Measurements from ENCODE around the gene GDPD4. TPM values are rescaled to one million over a fixed set of nuclear protein-coding genes. Genes with fewer than 3 reads are reported as not detected.

GDPD4 gene
- total RNA-seq, 2 donors from 2014 or later: not detected

- Mint-ChIP-seq H3K27me3 (ENCODE audit: low read depth) (no peaks in the 10 kb centered on the region), H3K4me3 (no peak overlapping the region), H3K4me1 (ENCODE audit: low read depth) (no peaks in the 10 kb centered on the region), H3K27ac (no peak overlapping the region), H3K9me3 (no peaks in the 10 kb centered on the region), H3K36me3 (ENCODE audit: insufficient read depth in 2 of 2) (no peaks in the 10 kb centered on the region)
- no peak for ATAC-seq (replicated peaks in 1 of 2)
- no peak for DNase-seq
These were observed 106.3 kb downstream of the GDPD4 start for GRCh38 chr11:77195071-77195755.

GRCh38 chr11:77193911-77194830 is 107.3 kb downstream of the GDPD4 start:
- DNase-seq (no peak), ATAC-seq (replicated peaks in 1 of 2) (no peak)
- no peak overlapping the region for H3K27ac Mint-ChIP-seq
- no peaks in the 10 kb centered on the region for H3K9me3 Mint-ChIP-seq
- H3K36me3 Mint-ChIP-seq (ENCODE audit: insufficient read depth in 2 of 2): no peaks in the 10 kb centered on the region
- no peak overlapping the region for H3K4me3 Mint-ChIP-seq
- no peaks in the 10 kb centered on the region for H3K27me3 Mint-ChIP-seq (ENCODE audit: low read depth)
- no peaks in the 10 kb centered on the region for H3K4me1 Mint-ChIP-seq (ENCODE audit: low read depth)

- no peak overlapping the region for H3K4me3 Mint-ChIP-seq
- ATAC-seq (replicated peaks in 1 of 2): no peak
These were observed 108.3 kb downstream of the GDPD4 start for GRCh38 chr11:77193167-77193566.

GRCh38 chr11:77191823-77192495 is 109.5 kb downstream of the GDPD4 start:
- Mint-ChIP-seq H3K4me1 (ENCODE audit: low read depth) (no peaks in the 10 kb centered on the region), H3K27ac (no peak overlapping the region), H3K9me3 (no peaks in the 10 kb centered on the region), H3K4me3 (peak overlapping the region in 1 of 2 donors; percentile 57), H3K27me3 (ENCODE audit: low read depth) (no peaks in the 10 kb centered on the region), H3K36me3 (ENCODE audit: insufficient read depth in 2 of 2) (no peaks in the 10 kb centered on the region)
- ATAC-seq (replicated peaks in 1 of 2) (peak; percentile 47 to 87), DNase-seq (peak; percentile 27 to 81)

More at GRCh38 chr11:77193167-77193566, 108.3 kb downstream of the GDPD4 start:
- Mint-ChIP-seq H3K4me1 (ENCODE audit: low read depth) (no peaks in the 10 kb centered on the region), H3K36me3 (ENCODE audit: insufficient read depth in 2 of 2) (no peaks in the 10 kb centered on the region), H3K9me3 (no peaks in the 10 kb centered on the region), H3K27ac (no peak overlapping the region), H3K27me3 (ENCODE audit: low read depth) (no peaks in the 10 kb centered on the region)
- no peak for DNase-seq

- H3K9me3 Mint-ChIP-seq: no peaks in the 10 kb centered on the region
- peak overlapping the region in 1 of 2 donors; percentile 57 for H3K4me3 Mint-ChIP-seq
- no peak overlapping the region for H3K27ac Mint-ChIP-seq
- no peaks in the 10 kb centered on the region for H3K4me1 Mint-ChIP-seq (ENCODE audit: low read depth)
- H3K27me3 Mint-ChIP-seq (ENCODE audit: low read depth): no peaks in the 10 kb centered on the region
- DNase-seq (no peak), ATAC-seq (replicated peaks in 1 of 2) (no peak)
- H3K36me3 Mint-ChIP-seq (ENCODE audit: insufficient read depth in 2 of 2): no peaks in the 10 kb centered on the region
These were observed 110.1 kb downstream of the GDPD4 start for GRCh38 chr11:77191429-77191822.

GRCh38 chr11:77190331-77191075 is 111.0 kb downstream of the GDPD4 start:
- no peak overlapping the region for H3K4me3 Mint-ChIP-seq
- H3K4me1 Mint-ChIP-seq (ENCODE audit: low read depth): no peaks in the 10 kb centered on the region
- DNase-seq (no peak), ATAC-seq (replicated peaks in 1 of 2) (no peak)
- no peaks in the 10 kb centered on the region for H3K36me3 Mint-ChIP-seq (ENCODE audit: insufficient read depth in 2 of 2)
- H3K27ac Mint-ChIP-seq: no peak overlapping the region
- no peaks in the 10 kb centered on the region for H3K27me3 Mint-ChIP-seq (ENCODE audit: low read depth)
- H3K9me3 Mint-ChIP-seq: no peaks in the 10 kb centered on the region

GRCh38 chr11:77189588-77190210 is 111.8 kb downstream of the GDPD4 start:
- H3K27me3 Mint-ChIP-seq (ENCODE audit: low read depth): no peaks in the 10 kb centered on the region
- no peak overlapping the region for H3K4me3 Mint-ChIP-seq
- DNase-seq: no peak
- no peaks in the 10 kb centered on the region for H3K9me3 Mint-ChIP-seq
- no peak overlapping the region for H3K27ac Mint-ChIP-seq
- H3K4me1 Mint-ChIP-seq (ENCODE audit: low read depth): no peaks in the 10 kb centered on the region
- no peaks in the 10 kb centered on the region for H3K36me3 Mint-ChIP-seq (ENCODE audit: insufficient read depth in 2 of 2)
- no peak for ATAC-seq (replicated peaks in 1 of 2)

GRCh38 chr11:77188633-77189491 is 112.6 kb downstream of the GDPD4 start:
- no peaks in the 10 kb centered on the region for H3K36me3 Mint-ChIP-seq (ENCODE audit: insufficient read depth in 2 of 2)
- DNase-seq: no peak
- H3K27ac Mint-ChIP-seq: no peak overlapping the region
- no peaks in the 10 kb centered on the region for H3K27me3 Mint-ChIP-seq (ENCODE audit: low read depth)
- no peaks in the 10 kb centered on the region for H3K9me3 Mint-ChIP-seq
- ATAC-seq (replicated peaks in 1 of 2): no peak
- no peak overlapping the region for H3K4me3 Mint-ChIP-seq
- no peaks in the 10 kb centered on the region for H3K4me1 Mint-ChIP-seq (ENCODE audit: low read depth)

GRCh38 chr11:77187776-77188632 is 113.5 kb downstream of the GDPD4 start:
- DNase-seq (peak; percentile 76 to 79), ATAC-seq (replicated peaks in 1 of 2) (peak; percentile 62 to 78)
- no peaks in the 10 kb centered on the region for H3K9me3 Mint-ChIP-seq
- no peak overlapping the region for H3K4me3 Mint-ChIP-seq
- no peaks in the 10 kb centered on the region for H3K4me1 Mint-ChIP-seq (ENCODE audit: low read depth)
- no peaks in the 10 kb centered on the region for H3K27me3 Mint-ChIP-seq (ENCODE audit: low read depth)
- H3K36me3 Mint-ChIP-seq (ENCODE audit: insufficient read depth in 2 of 2): no peaks in the 10 kb centered on the region
- no peak overlapping the region for H3K27ac Mint-ChIP-seq

- no peak for ATAC-seq (replicated peaks in 1 of 2)
- no peak for DNase-seq
- Mint-ChIP-seq H3K9me3 (no peaks in the 10 kb centered on the region), H3K27ac (no peak overlapping the region), H3K4me3 (no peak overlapping the region), H3K4me1 (ENCODE audit: low read depth) (no peaks in the 10 kb centered on the region), H3K36me3 (ENCODE audit: insufficient read depth in 2 of 2) (no peaks in the 10 kb centered on the region), H3K27me3 (ENCODE audit: low read depth) (no peaks in the 10 kb centered on the region)
These were observed 114.3 kb downstream of the GDPD4 start for GRCh38 chr11:77187111-77187750.

- H3K4me3 Mint-ChIP-seq: no peak overlapping the region
- H3K9me3 Mint-ChIP-seq: no peaks in the 10 kb centered on the region
- no peak overlapping the region for H3K27ac Mint-ChIP-seq
- H3K27me3 Mint-ChIP-seq (ENCODE audit: low read depth): no peaks in the 10 kb centered on the region
- no peak for ATAC-seq (replicated peaks in 1 of 2)
- H3K36me3 Mint-ChIP-seq (ENCODE audit: insufficient read depth in 2 of 2): no peaks in the 10 kb centered on the region
- H3K4me1 Mint-ChIP-seq (ENCODE audit: low read depth): no peaks in the 10 kb centered on the region
- no peak for DNase-seq
These were observed 115.2 kb downstream of the GDPD4 start for GRCh38 chr11:77186302-77186701.
